Endothelial cell of umbilical vein (primary cell): ENCODE results near the gene GAB2. TPM values are rescaled to one million over a fixed set of nuclear protein-coding genes. Genes with fewer than 3 reads are reported as not detected.

Experiments used
- BruUV-seq: library from RNA; stranded (reverse); fragments of 400-500 nt; replicated peaks from 2 replicates; lab custom pipeline; 2021; lab: Mats Ljungman, UMichigan
- CTCF ChIA-PET: fragments of 300-600, 350-600 bp; sonication (Branson Sonifier 250); formaldehyde crosslinking; loops from one replicate; lab custom pipeline; 2021; ENCODE audit warnings: antibody characterized with exemption, inconsistent platforms; lab: Charles Lee
- POLR2A ChIA-PET: fragments of 300-600, 350-600 bp; sonication (Branson Sonifier 250); formaldehyde crosslinking; loops from one replicate; lab custom pipeline; 2021; ENCODE audit warnings: antibody characterized with exemption, inconsistent platforms; lab: Charles Lee
- DNase-seq: peaks from one replicate; pipeline ENCODE4 v3.0.0-alpha.2; 2011; ENCODE audit warnings: low read depth, low spot score
- FAIRE-seq: peaks from 2 replicates; lab custom pipeline; 2011; peaks lifted over from hg19 to GRCh38; lab: Jason Lieb, UNC
- H2AFZ ChIP-seq: 2 replicates; pipeline ENCODE4 v1.6.0; 2012; ENCODE audit warnings: low read depth, low read length, control low read depth, inconsistent platforms
- H3K27ac ChIP-seq: 2 replicates; pipeline ENCODE4 v1.5.1; 2011; ENCODE audit warnings: low read depth, mild to moderate bottlenecking, control low read depth, low read length, moderate library complexity; ENCODE audit not compliant: insufficient read depth
- H3K27me3 ChIP-seq, 2 experiments: 2 replicates each; pipeline versions ENCODE4 v1.6.0 to v1.6.1; 2011; ENCODE audit warnings: low read length in 2 of 2, mixed read lengths in 1 of 2; ENCODE audit not compliant: control insufficient read depth in 2 of 2, insufficient read depth in 2 of 2
- H3K36me3 ChIP-seq, 2 experiments: 2 replicates in 1 of 2; 3 replicates in 1 of 2; pipeline ENCODE4 v1.5.1; 2011; ENCODE audit warnings: low read length in 2 of 2, mild to moderate bottlenecking in 1 of 2, moderate library complexity in 1 of 2; ENCODE audit not compliant: control insufficient read depth in 2 of 2, insufficient read depth in 2 of 2; ENCODE audit errors: extremely low read depth in 1 of 2
- H3K4me1 ChIP-seq: 3 replicates; pipeline ENCODE4 v1.5.1; 2011; ENCODE audit warnings: mild to moderate bottlenecking, low read length; ENCODE audit not compliant: control insufficient read depth, insufficient read depth; ENCODE audit errors: extremely low read depth
- H3K4me2 ChIP-seq: 2 replicates; pipeline ENCODE4 v1.6.1; 2011; ENCODE audit warnings: low read length, control low read depth, mixed read lengths; ENCODE audit not compliant: insufficient read depth
- H3K4me3 ChIP-seq, 3 experiments: fragments of 200-600 bp in 1 of 3; sonication (generic), shearing (Covaris generic) in 1 of 3; replicated peaks in 1 of 3; 2 replicates each; pipeline ENCODE4 v1.5.1; 2011 to 2016; ENCODE audit warnings: control low read depth in 3 of 3, low read length in 3 of 3, mild to moderate bottlenecking in 2 of 3, inconsistent platforms in 1 of 3, low read depth in 1 of 3, moderate library complexity in 1 of 3; ENCODE audit not compliant: insufficient read depth in 1 of 3
- H3K79me2 ChIP-seq: 2 replicates; pipeline ENCODE4 v1.6.0; 2012; ENCODE audit warnings: low read length, inconsistent platforms; ENCODE audit not compliant: control insufficient read depth, insufficient read depth
- H3K9ac ChIP-seq: replicated peaks from 2 replicates; pipeline ENCODE3; 2011; ENCODE audit warnings: low read length, control low read depth; ENCODE audit not compliant: insufficient read depth; ENCODE audit errors: extremely low read depth
- H3K9me1 ChIP-seq: replicated peaks from 3 replicates; pipeline ENCODE4 v1.6.0; 2011; ENCODE audit warnings: mild to moderate bottlenecking, low read length; ENCODE audit not compliant: control insufficient read depth, insufficient read depth; ENCODE audit errors: extremely low read depth
- H3K9me3 ChIP-seq: replicated peaks from 2 replicates; pipeline ENCODE4 v1.5.1; 2012; ENCODE audit warnings: low read length, inconsistent platforms; ENCODE audit not compliant: control insufficient read depth, insufficient read depth
- H4K20me1 ChIP-seq: replicated peaks from 2 replicates; pipeline ENCODE3; 2011; ENCODE audit warnings: mild to moderate bottlenecking, low read length; ENCODE audit not compliant: control insufficient read depth, insufficient read depth; ENCODE audit errors: extremely low read depth
- CTCF ChIP-seq, 2 donors: IDR thresholded peaks; 1 replicate in 1 of 2; 2 replicates in 1 of 2; pipeline ENCODE4 v1.5.1; 2011; ENCODE audit warnings: low read length in 2 of 2, mild to moderate bottlenecking in 2 of 2, moderate library complexity in 2 of 2, control low read depth in 1 of 2, inconsistent platforms in 1 of 2, low read depth in 1 of 2; ENCODE audit not compliant: insufficient read depth in 1 of 2; ENCODE audit errors: extremely low read depth in 1 of 2
- EZH2 ChIP-seq: IDR thresholded peaks from 2 replicates; pipeline ENCODE4 v1.6.1; 2012; ENCODE audit warnings: borderline replicate concordance, low read depth, mild to moderate bottlenecking, moderate library complexity, low read length, inconsistent platforms; ENCODE audit not compliant: severe bottlenecking
- FOS ChIP-seq: IDR thresholded peaks from 2 replicates; pipeline ENCODE4 v1.6.1; 2011; ENCODE audit warnings: mild to moderate bottlenecking, low read length, moderate library complexity, borderline replicate concordance; ENCODE audit not compliant: insufficient read depth
- GATA2 ChIP-seq: IDR thresholded peaks from 2 replicates; pipeline ENCODE4 v1.7.0; 2011; ENCODE audit warnings: low read depth, mild to moderate bottlenecking, moderate library complexity, mixed read lengths, low read length; ENCODE audit not compliant: insufficient read length, insufficient read depth
- JUN ChIP-seq: IDR thresholded peaks from 2 replicates; pipeline ENCODE4 v1.6.1; 2011; ENCODE audit warnings: borderline replicate concordance, low read depth; ENCODE audit not compliant: insufficient read length, insufficient read depth
- MAX ChIP-seq: IDR thresholded peaks from 2 replicates; pipeline ENCODE4 v1.6.1; 2011; ENCODE audit not compliant: insufficient read depth, insufficient read length
- MYC ChIP-seq: IDR thresholded peaks from one replicate; pipeline ENCODE4 v1.6.1; 2011; ENCODE audit warnings: mild to moderate bottlenecking, low read depth, low read length
- POLR2A ChIP-seq: IDR thresholded peaks from 2 replicates; pipeline ENCODE4 v1.6.1; 2012; ENCODE audit warnings: low read depth, mild to moderate bottlenecking, control low read depth, low read length
- dilution Hi-C: fragments of 300-500 bp; cut with MboI; formaldehyde crosslinking; loops from one replicate; pipeline ENCODE4 v1.15.0; 2019; ENCODE audit warnings: low sequenced_read_pairs; ENCODE audit not compliant: extremely low pct_ligation_motif_present
- intact Hi-C: fragments of 100-400 bp; cut with micrococcal nuclease; formaldehyde crosslinking; loops from one replicate; pipeline ENCODE4 v1.10.0; 2022
- polyA plus RNA-seq, 4 experiments: library from polyadenylated mRNA; depleted of rRNA in 3 of 4; stranded (reverse) in 3 of 4; unstranded in 1 of 4; fragments of >200 nt; gene quantifications; 2 replicates each; pipeline versions ENCODE4 v1.2.1 to v1.2.3, GENCODE V29; 2011 to 2012; ENCODE audit warnings: missing spikeins in 1 of 4
- total RNA-seq: library from RNA; stranded (reverse); gene quantifications from 2 replicates; pipeline ENCODE4 v1.2.3, GENCODE V29; 2021

GAB2 gene
- total and polyA plus RNA-seq, 2 donors (not counting 3 experiments of a cell fraction or from before 2014, with no cell fraction given), result 19.6 to 39.6 TPM

GRCh38 chr11:78257654-78258053, 160.0 kb downstream of the GAB2 start:
- TF ChIP-seq EZH2 (no peak), JUN (no peak), CTCF (IDR thresholded peaks at IDR 0.05; ENCODE audit: extremely low read depth in 1 of 2, insufficient read depth in 1 of 2, low read depth in 1 of 2, low read length in 2 of 2) (no peak), MYC (no peak), GATA2 (no peak), POLR2A (no peak), MAX (no peak), FOS (no peak)
- FAIRE-seq, result no peak
- POLR2A ChIA-PET, result no interaction called here
- H4K20me1 ChIP-seq, result no peaks in the 10 kb centered on the region
- no peaks in the 10 kb centered on the region for H3K36me3 ChIP-seq
- intact Hi-C loops (no loop called here), dilution Hi-C loops (no loop called here)
- no peak overlapping the region for H3K9ac ChIP-seq
- DNase-seq, result no peak
- H3K9me1 ChIP-seq, result peaks cover 2% of the 10 kb centered on the region
- no TSS peak for BruUV-seq
- no peak overlapping the region for H3K27ac ChIP-seq
- CTCF ChIA-PET, result interaction anchor here (1.4 to 3.9 kb wide), 3 partner anchors 30 to 307 kb away, joined by 6 to 21 read pairs (median 11); no protein-coding TSS in a partner anchor
- H3K27me3 ChIP-seq, result no peaks in the 10 kb centered on the region
- H3K4me2 ChIP-seq, result no peak overlapping the region
- no peaks in the 10 kb centered on the region for H3K9me3 ChIP-seq
- H3K4me1 ChIP-seq, result peaks cover 21% of the 10 kb centered on the region
- no peak overlapping the region for H3K4me3 ChIP-seq
- H3K79me2 ChIP-seq, result peaks cover 12% of the 10 kb centered on the region
- no peak overlapping the region for H2AFZ ChIP-seq
